Peyer's patch (tissue), 4 donors: Measurements from ENCODE around the gene RGS17.

Experiments
- CTCF ChIP-seq, 6 experiments: fragments of 450-650 bp in 4 of 6; fragments of 200-600 bp in 2 of 6; sonication (generic) in 1 of 6; IDR thresholded peaks; one replicate each; pipeline ENCODE4 v1.5.1; 2017 to 2019; ENCODE audit warnings: antibody characterized with exemption in 6 of 6, mild to moderate bottlenecking in 3 of 6, moderate library complexity in 1 of 6
- POLR2A ChIP-seq, 2 donors: fragments of 450-650 bp; IDR thresholded peaks; one replicate each; pipeline ENCODE4 v1.5.1; 2017; ENCODE audit warnings: antibody characterized with exemption in 2 of 2, mild to moderate bottlenecking in 2 of 2, moderate library complexity in 2 of 2

GRCh38 chr6:153031335-153031955 lies 99.6 kb downstream of the RGS17 start:
- no peak for TF ChIP-seq CTCF (IDR thresholded peaks at IDR 0.05)
- TF ChIP-seq POLR2A (IDR thresholded peaks at IDR 0.05): no peak
